ENCODE results near the gene SERINC5.

Gene SERINC5

GRCh38 chr5:80077051-80077714 is 178.7 kb downstream of the SERINC5 start:
- Histone ChIP-seq H3K79me2 (ENCODE audit: insufficient read depth, low read length) (no peaks in the 10 kb centered on the region), H3K27me3 (ENCODE audit: insufficient read depth, low read length, poor library complexity, severe bottlenecking) (no peaks in the 10 kb centered on the region), H3K9ac (ENCODE audit: low read depth, low read length, poor library complexity, severe bottlenecking) (no peak overlapping the region), H3K9me2 (replicated peaks; ENCODE audit: low read depth, low read length) (no peaks in the 10 kb centered on the region), H3K4me1 (ENCODE audit: insufficient read depth, low read length, poor library complexity, severe bottlenecking) (peaks cover 8% of the 10 kb centered on the region), H2AFZ (ENCODE audit: low read length) (no peak overlapping the region), H3K4me3 (ENCODE audit: low read length, poor library complexity, severe bottlenecking) (no peak overlapping the region), H3K4me2 (ENCODE audit: low read depth, low read length, poor library complexity, severe bottlenecking) (no peak overlapping the region), H3K36me3 (ENCODE audit: insufficient read depth, low read length) (no peaks in the 10 kb centered on the region), H3K9me3 (ENCODE audit: insufficient read depth, low read depth, low read length) (no peaks in the 10 kb centered on the region), H3F3A (ENCODE audit: low read depth) (no peaks in the 10 kb centered on the region), H4K20me1 (ENCODE audit: insufficient read depth, low read length, poor library complexity, severe bottlenecking) (no peaks in the 10 kb centered on the region)
- TF ChIP-seq EZH2phosphoT487 (IDR thresholded peaks at IDR 0.05; ENCODE audit: borderline replicate concordance): no peak
- TF ChIP-seq, protein P1, sequence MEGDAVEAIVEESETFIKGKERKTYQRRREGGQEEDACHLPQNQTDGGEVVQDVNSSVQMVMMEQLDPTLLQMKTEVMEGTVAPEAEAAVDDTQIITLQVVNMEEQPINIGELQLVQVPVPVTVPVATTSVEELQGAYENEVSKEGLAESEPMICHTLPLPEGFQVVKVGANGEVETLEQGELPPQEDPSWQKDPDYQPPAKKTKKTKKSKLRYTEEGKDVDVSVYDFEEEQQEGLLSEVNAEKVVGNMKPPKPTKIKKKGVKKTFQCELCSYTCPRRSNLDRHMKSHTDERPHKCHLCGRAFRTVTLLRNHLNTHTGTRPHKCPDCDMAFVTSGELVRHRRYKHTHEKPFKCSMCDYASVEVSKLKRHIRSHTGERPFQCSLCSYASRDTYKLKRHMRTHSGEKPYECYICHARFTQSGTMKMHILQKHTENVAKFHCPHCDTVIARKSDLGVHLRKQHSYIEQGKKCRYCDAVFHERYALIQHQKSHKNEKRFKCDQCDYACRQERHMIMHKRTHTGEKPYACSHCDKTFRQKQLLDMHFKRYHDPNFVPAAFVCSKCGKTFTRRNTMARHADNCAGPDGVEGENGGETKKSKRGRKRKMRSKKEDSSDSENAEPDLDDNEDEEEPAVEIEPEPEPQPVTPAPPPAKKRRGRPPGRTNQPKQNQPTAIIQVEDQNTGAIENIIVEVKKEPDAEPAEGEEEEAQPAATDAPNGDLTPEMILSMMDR (conservative IDR thresholded peaks at IDR 0.05; ENCODE audit: low read length): no peak

GRCh38 chr5:80076131-80077050 is 179.5 kb downstream of the SERINC5 start:
- Histone ChIP-seq H3F3A (ENCODE audit: low read depth) (no peaks in the 10 kb centered on the region), H3K9me2 (replicated peaks; ENCODE audit: low read depth, low read length) (no peaks in the 10 kb centered on the region), H4K20me1 (ENCODE audit: insufficient read depth, low read length, poor library complexity, severe bottlenecking) (no peaks in the 10 kb centered on the region), H3K27me3 (ENCODE audit: insufficient read depth, low read length, poor library complexity, severe bottlenecking) (no peaks in the 10 kb centered on the region), H2AFZ (ENCODE audit: low read length) (no peak overlapping the region), H3K4me2 (ENCODE audit: low read depth, low read length, poor library complexity, severe bottlenecking) (no peak overlapping the region), H3K4me3 (ENCODE audit: low read length, poor library complexity, severe bottlenecking) (no peak overlapping the region), H3K36me3 (ENCODE audit: insufficient read depth, low read length) (no peaks in the 10 kb centered on the region), H3K79me2 (ENCODE audit: insufficient read depth, low read length) (no peaks in the 10 kb centered on the region), H3K4me1 (ENCODE audit: insufficient read depth, low read length, poor library complexity, severe bottlenecking) (peaks cover 8% of the 10 kb centered on the region), H3K9ac (ENCODE audit: low read depth, low read length, poor library complexity, severe bottlenecking) (no peak overlapping the region), H3K9me3 (ENCODE audit: insufficient read depth, low read depth, low read length) (no peaks in the 10 kb centered on the region)
- TF ChIP-seq EZH2phosphoT487 (IDR thresholded peaks at IDR 0.05; ENCODE audit: borderline replicate concordance): no peak
- TF ChIP-seq, protein P1 (conservative IDR thresholded peaks at IDR 0.05; ENCODE audit: low read length): no peak

DNA sequence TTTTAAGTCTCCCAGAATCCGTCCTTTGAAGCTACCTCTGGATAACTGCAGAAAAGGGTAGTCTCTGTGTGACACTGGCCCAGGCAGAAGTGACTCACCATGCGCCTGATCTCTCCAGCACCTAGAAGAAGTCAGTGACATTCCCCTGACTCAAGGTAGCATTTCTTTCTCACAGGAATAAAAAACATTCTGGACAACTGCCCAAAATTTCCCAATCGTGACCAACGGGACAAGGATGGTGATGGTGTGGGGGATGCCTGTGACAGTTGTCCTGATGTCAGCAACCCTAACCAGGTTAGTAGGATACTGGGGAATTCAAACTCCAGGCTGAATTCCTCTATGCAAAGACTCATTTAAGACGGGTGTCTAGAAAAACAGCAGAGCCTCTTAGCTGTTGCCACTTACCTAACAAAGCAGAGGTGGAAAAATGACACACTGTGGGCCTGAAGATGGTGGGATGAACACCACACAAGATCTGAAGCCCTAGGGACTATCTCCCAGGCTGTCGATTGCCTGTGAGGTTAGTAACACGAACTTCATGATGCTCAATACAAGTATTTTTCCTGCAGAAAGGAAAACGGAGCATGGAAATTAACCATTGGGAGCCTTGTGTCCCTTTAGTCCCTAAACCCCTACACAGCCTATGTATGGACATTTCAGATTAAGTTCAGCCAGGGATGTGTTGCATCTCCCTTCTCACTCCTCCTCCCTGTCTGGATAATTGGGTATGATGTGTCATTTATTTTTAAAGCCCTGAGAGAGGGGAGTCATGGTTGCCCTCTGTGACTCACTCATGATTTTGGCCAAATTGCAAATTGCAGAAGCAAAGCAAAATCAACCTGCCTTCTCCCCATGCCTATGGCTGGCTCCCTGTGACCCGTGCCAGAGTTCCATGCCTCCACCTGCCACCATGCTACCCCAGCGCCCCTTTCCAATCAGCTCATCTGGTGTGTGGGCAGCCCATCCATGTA is 183.5 kb downstream of the SERINC5 start:
- no peaks in the 10 kb centered on the region for H3K27me3 ChIP-seq (ENCODE audit: insufficient read depth, low read length, poor library complexity, severe bottlenecking)
- H3K4me1 ChIP-seq (ENCODE audit: insufficient read depth, low read length, poor library complexity, severe bottlenecking): peaks cover 44% of the 10 kb centered on the region
- H3K9me3 ChIP-seq (ENCODE audit: insufficient read depth, low read depth, low read length): no peaks in the 10 kb centered on the region
- no peak overlapping the region for H3K4me2 ChIP-seq (ENCODE audit: low read depth, low read length, poor library complexity, severe bottlenecking)
- H3K79me2 ChIP-seq (ENCODE audit: insufficient read depth, low read length): no peaks in the 10 kb centered on the region
- no peaks in the 10 kb centered on the region for H4K20me1 ChIP-seq (ENCODE audit: insufficient read depth, low read length, poor library complexity, severe bottlenecking)
- H3F3A ChIP-seq (ENCODE audit: low read depth): no peaks in the 10 kb centered on the region
- no peaks in the 10 kb centered on the region for H3K36me3 ChIP-seq (ENCODE audit: insufficient read depth, low read length)
- no peak overlapping the region for H2AFZ ChIP-seq (ENCODE audit: low read length)
- no peak overlapping the region for H3K9ac ChIP-seq (ENCODE audit: low read depth, low read length, poor library complexity, severe bottlenecking)
- no peaks in the 10 kb centered on the region for H3K9me2 ChIP-seq (replicated peaks; ENCODE audit: low read depth, low read length)
- H3K4me3 ChIP-seq (ENCODE audit: low read length, poor library complexity, severe bottlenecking): no peak overlapping the region
- TF ChIP-seq, protein P1 (conservative IDR thresholded peaks at IDR 0.05; ENCODE audit: low read length): no peak
- TF ChIP-seq EZH2phosphoT487 (IDR thresholded peaks at IDR 0.05; ENCODE audit: borderline replicate concordance): no peak
